ENCODE results near the gene PHACTR4.
"Not testable (repeated sequence)": the region's sequence is repeated elsewhere in the genome, so short reads cannot be mapped to it uniquely, and the experiment has no call there.

The PHACTR4 gene

DNA sequence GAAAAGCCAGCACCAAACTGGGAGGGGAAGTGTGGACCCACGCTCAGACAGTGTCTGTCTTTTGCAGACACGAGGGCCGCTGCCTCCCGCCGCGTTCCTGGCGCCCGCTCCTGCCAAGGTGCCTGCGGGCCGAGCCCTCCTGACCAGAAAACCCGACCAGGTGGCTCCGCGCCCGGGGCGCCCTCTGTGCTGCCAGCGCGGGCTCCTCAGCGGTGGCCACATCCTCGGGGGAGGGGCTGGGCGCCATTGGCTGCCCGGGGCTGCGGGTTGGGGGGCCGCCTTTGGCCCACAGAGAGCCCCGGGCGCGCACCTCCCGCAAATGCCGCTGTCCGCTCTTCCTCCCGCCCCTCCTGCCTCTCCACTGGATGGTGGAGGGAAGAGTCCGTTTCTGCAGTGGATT is 160.9 kb downstream of the PHACTR4 start:
- DNase-seq = no peak

GRCh38 chr1:28534671-28535070 is 165.1 kb downstream of the PHACTR4 start:
- DNase-seq = no peak

- DNase-seq = no peak
These were observed 165.6 kb downstream of the PHACTR4 start for GRCh38 chr1:28535180-28535579.

DNA sequence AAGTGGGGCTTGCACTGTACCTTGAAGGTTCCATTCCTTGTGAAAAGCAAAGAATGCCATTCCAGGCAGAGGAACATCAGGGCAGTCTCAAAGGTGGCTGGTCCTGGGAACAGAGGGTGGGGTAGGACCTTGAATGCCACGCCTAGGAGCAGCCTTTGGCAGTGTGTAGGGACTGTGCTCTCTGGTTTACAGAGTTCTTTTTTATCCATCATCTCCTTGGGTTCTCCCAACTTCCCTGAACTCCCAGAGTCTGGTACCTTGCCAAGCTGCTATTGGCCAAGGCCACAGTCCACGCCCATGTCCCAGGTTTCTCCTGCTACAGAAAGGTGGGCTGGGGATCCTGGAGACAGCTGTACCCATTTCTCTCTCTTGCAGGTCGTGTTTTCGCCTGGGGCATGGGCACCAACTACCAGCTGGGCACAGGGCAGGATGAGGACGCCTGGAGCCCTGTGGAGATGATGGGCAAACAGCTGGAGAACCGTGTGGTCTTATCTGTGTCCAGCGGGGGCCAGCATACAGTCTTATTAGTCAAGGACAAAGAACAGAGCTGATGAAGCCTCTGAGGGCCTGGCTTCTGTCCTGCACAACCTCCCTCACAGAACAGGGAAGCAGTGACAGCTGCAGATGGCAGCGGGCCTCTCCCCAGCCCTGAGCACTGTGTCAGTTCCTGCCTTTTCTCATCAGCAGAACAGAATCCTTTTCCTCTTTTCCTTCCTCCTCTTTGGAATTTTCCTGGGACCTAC is 168.1 kb downstream of the PHACTR4 start:
- no peak for DNase-seq

GRCh38 chr1:28538286-28538685 is 168.7 kb downstream of the PHACTR4 start:
- no peak for DNase-seq

GRCh38 chr1:28540651-28541050 is 171.1 kb downstream of the PHACTR4 start:
- no peak for DNase-seq

- DNase-seq = not testable (repeated sequence)
These were observed 172.0 kb downstream of the PHACTR4 start for GRCh38 chr1:28541414-28542015.

DNA sequence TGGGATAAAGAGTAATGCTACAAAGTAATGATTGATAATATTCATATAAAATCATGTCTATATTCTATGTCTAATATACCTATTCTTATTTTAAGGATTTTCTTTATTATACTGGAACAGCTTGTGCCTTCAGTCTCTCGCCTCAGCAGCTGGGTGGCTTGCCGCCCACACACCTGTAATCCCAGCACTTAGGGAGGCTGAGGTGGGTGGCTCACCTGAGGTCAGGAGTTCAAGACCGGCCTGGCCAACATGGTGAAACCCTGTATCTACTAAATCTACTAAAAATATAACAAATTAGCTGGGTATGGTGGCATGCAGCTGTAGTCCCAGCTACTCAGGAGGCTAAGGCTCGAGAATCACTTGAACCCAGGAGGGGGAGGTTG is 175.7 kb downstream of the PHACTR4 start:
- DNase-seq = no peak

GRCh38 chr1:28548318-28548717 is 178.8 kb downstream of the PHACTR4 start:
- DNase-seq = no peak

Measured in NCI-H1417 treated with DMSO at 0.1 percent for 48 hours (cell line).